Bronchial epithelial cell (primary cell): ENCODE results near the gene ZNF311. TPM values are rescaled to one million over a fixed set of nuclear protein-coding genes. Genes with fewer than 3 reads are reported as not detected.
"Not testable (repeated sequence)": the region's sequence is repeated elsewhere in the genome, so short reads cannot be mapped to it uniquely, and the experiment has no call there.

ENCODE experiments used
- DNase-seq: peaks from one replicate; pipeline ENCODE4 v3.0.0-alpha.2; 2010; ENCODE audit warnings: low read depth
- FAIRE-seq: peaks from 2 replicates; lab custom pipeline; 2011; peaks lifted over from hg19 to GRCh38; lab: Jason Lieb, UNC
- H3K27me3 ChIP-seq: 2 replicates; pipeline ENCODE4 v1.5.1; 2011; ENCODE audit warnings: low read length; ENCODE audit not compliant: control insufficient read depth, insufficient read depth
- H3K36me3 ChIP-seq: 2 replicates; pipeline ENCODE4 v1.5.1; 2011; ENCODE audit warnings: low read length; ENCODE audit not compliant: control insufficient read depth, insufficient read depth
- H3K4me3 ChIP-seq: 2 replicates; pipeline ENCODE4 v1.5.1; 2011; ENCODE audit warnings: mild to moderate bottlenecking, low read depth, low read length, control low read depth
- CTCF ChIP-seq: IDR thresholded peaks from 2 replicates; pipeline ENCODE4 v1.5.1; 2011; ENCODE audit warnings: mild to moderate bottlenecking, moderate library complexity, low read length, control low read depth, inconsistent platforms; ENCODE audit not compliant: insufficient read depth, severe bottlenecking
- total RNA-seq: library from RNA; depleted of rRNA; stranded (reverse); fragments of >200 nt; gene quantifications from 2 replicates; pipeline ENCODE4 v1.2.1, GENCODE V29; 2014

ZNF311 gene
- total RNA-seq, 1 donor from 2014 or later, result 3.9 TPM

DNA sequence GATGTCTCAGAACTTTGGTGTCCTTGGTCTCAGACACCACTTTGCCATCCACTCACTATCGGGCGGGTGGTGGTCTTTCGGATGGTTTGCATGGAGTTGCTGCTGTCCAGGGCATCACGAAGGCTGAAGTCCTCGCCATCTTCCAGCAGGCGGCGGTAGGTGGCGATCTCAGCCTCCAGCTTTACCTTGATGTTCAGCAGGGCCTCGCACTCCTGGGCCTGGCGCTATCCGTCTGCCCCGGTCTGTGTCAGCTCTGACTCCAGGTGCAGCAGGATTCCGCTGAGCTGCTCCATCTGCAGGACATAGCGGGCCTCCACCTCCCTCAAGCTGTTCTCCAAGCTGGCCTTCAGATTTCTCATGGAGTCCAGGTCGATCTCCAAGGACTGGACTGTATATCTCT is 36.0 kb downstream of the ZNF311 start:
- no peaks in the 10 kb centered on the region for H3K27me3 ChIP-seq
- no peak for TF ChIP-seq CTCF
- FAIRE-seq, result no peak
- DNase-seq, result no peak
- no peak overlapping the region for H3K4me3 ChIP-seq
- H3K36me3 ChIP-seq, result no peaks in the 10 kb centered on the region

GRCh38 chr6:28968476-28968875 is 36.6 kb downstream of the ZNF311 start:
- Histone ChIP-seq H3K36me3 (no peaks in the 10 kb centered on the region), H3K27me3 (no peaks in the 10 kb centered on the region), H3K4me3 (no peak overlapping the region)
- no peak for TF ChIP-seq CTCF
- FAIRE-seq (no peak), DNase-seq (no peak)

DNA sequence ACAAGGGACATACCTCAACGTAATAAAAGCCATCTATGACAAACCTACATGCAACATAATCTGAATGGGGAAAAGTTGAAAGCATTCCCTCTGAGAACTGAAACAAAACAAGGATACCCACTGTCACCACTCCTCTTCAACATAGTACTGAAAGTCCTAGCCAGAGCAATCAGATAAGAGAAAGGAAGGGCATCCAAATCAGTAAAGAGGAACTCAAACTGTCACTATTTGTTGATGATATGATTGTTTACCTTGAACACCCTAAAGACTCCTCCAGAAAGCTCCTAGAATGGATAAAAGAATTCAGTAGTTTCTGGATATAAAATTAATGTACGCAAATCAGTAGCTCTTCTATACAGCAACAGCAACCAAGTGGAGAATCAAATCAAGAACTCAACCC is 39.4 kb downstream of the ZNF311 start:
- Histone ChIP-seq H3K27me3 (no peaks in the 10 kb centered on the region), H3K4me3 (no peak overlapping the region), H3K36me3 (no peaks in the 10 kb centered on the region)
- no peak for TF ChIP-seq CTCF
- FAIRE-seq (no peak), DNase-seq (no peak)

DNA sequence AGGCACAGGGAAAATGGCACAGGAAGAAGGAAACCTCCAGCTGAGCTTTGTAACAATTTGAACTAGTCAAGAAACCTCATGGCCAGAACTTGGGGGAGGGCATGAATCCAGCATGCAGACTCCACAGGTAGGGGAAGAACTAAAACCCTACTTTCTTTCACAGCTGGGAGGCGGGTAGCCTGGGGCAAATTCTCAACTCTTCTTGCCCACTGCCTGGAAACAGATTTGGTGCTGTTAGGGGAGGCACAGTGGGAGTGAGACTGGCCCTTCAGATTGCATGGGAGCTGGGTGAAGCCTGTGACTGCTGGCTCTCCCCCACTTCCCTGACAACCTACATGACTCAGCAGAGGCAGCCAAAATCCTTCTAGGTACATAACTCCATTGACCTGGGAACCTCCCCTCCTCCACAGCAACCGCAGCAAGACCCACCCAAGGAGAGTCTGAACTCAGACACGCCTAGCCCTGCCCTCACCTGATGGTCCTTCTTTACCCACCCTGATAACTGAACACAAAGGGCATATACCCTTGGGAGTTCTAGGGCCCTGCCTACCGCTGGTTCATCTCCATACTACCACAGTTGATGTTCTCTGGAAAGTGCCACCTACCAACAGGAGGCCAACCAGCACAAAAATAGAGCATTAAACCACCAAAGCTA is 44.1 kb downstream of the ZNF311 start:
- FAIRE-seq, result no peak
- DNase-seq, result no peak
- TF ChIP-seq CTCF, result no peak
- Histone ChIP-seq H3K36me3 (no peaks in the 10 kb centered on the region), H3K27me3 (no peaks in the 10 kb centered on the region), H3K4me3 (no peak overlapping the region)

- H3K4me3 ChIP-seq, FAIRE-seq: not testable (repeated sequence)
Observed at GRCh38 chr6:28958561-28959243, 46.4 kb downstream of the ZNF311 start.

DNA sequence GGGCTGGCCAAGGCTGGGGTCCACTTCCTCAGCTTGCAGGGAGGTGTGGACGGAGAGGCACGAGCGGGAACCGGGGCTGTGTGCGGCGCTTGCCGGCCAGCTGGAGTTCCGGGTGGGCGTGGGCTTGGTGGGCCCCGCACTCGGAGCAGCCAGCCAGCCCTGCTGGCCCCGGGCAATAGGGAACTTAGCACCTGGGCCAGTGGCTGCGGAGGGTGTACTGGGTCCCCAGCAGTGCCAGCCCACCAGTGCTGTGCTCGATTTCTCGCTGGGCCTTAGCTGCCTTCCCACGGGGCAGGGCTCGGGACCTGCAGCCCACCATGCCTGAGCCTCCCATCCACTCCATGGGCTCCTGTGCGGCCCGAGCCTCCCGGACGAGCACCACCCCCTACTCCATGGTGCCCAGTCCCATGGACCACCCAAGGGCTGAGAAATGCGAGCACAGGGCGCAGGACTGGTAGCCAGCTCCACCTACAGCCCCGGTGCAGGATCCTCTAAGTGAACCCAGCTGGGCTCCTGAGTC is 47.3 kb downstream of the ZNF311 start:
- not testable (repeated sequence) for DNase-seq, H3K36me3 ChIP-seq

More at GRCh38 chr6:28958561-28959243, 46.4 kb downstream of the ZNF311 start:
- H3K27me3 ChIP-seq, DNase-seq, H3K36me3 ChIP-seq: not testable (repeated sequence)

More for the DNA sequence above, 47.3 kb downstream of the ZNF311 start:
- H3K27me3 ChIP-seq, H3K4me3 ChIP-seq, FAIRE-seq: not testable (repeated sequence)
